8988T (cell line): ENCODE measurements around the gene UBE2L6.
"Not testable (repeated sequence)": the region's sequence is repeated elsewhere in the genome, so short reads cannot be mapped to it uniquely, and the experiment has no call there.

ENCODE experiments used
- DNase-seq: peaks from one replicate; pipeline ENCODE4 v3.0.0; 2011

UBE2L6 gene

DNA sequence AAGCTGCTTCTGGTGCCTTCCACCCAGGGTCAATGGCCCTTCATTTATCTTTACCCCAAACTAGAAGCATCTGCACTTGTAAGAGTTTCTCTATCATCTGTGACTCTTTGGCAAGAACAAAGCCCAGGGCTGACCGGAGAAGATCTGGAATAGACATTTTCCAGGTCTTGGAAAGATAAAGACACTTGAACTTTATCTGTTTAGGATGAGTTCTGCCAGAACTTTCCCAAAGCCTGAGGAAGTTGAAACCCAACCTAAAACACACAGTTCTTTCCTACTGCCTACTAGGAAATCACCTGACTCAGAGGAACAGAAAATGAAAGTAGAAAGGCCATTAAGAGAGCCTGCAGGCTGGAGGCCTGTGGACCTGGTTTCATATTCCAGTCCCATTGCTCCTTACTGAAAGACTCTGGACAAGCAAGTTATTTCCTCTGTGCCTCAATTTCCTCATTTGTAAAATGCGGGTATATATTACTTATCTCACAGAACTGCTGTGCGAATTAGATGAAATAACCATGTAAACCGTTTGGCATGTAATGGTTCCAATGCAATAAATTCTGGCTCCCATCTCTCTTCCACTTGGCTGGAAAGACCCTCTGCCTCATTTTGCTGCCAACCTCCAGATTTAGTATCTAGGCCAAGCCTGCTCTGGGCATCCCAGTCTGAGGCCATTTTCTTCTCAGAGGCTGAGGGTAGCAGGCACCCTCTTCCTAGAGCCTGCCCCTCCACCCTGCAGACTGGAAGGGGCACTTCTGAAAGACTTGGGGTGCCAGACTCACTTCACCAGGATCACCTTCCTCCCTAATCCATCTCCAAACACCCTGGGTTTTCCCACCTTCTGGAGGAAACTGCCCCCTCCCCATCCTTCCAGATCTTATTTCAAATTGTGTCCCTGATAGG lies 1.2 kb downstream of the UBE2L6 start:
- DNase-seq = no peak

DNA sequence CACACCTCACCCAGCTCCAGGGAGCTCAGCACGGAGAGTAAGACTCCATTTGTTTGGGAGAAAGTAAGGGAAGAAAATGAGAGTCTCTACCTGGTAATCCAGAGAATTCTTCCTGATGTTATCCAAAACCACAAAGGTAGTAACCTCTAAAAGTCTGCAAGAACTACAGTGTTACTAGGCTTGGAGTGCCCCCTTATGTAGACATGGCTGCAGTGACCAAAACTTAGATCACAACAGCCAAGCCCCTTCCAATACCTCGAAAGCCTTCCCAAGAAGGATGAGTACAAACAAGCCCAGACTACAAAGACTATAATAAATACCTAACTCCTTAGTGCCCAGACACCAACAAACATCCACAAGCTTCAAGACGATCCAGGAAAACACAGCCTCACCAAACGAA lies 4.9 kb downstream of the UBE2L6 start:
- DNase-seq = no peak

DNA sequence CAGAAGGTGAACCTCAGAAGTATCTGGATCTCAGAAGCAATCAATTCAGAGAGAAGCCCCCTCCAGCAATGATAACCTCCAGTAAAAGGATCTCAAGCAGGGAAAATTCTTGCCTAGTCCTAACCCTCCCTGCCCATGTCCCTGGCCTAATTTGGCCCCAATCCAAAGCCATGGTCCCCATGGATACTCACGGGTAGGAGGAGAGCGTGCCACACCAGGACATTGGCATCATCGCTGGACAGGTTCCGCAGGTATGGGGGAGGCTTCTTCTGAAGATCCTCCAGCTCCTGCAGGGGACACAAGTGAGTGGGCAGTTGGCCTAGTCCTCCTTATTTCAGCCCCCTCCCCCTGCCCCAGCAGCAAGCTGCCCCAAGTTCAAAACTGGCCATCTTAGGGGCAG lies 7.3 kb downstream of the UBE2L6 start:
- DNase-seq = no peak

DNA sequence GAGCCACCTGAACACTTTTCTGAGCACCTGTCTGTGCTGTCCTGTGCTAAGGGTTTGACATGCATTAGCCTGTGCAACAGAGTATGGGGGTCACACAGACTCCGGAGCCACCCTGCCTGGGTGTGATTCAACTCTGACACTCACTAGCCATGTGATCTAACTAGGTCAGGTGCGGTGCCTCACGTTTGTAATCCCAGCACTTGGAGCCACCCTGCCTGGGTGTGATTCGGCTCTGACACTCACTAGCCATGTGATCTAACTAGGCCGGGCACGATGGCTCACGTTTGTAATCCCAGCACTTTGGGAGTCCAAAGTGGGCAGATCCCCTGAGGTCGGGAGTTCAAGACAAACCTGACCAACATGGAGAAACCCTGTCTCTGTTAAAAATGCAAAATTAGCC lies 11.4 kb downstream of the UBE2L6 start:
- no peak for DNase-seq

DNA sequence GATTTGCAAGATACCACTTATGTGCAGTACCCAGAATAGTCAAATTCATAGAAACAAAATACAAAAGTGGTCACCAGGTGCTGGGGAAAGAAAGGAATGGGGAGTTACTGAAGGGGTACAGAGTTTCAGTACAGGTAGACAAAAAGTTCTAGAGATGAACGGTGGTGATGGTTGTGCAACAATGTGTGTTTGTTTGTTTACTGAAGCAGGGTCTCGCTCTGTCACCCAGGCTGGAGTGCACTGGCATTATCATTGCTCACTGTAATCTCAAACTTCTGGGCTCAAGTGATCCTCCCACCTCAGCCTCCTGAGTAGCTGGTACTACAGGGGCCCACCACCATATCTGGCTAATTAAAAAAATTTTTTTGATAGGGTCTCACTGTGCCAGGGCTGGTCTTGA lies 12.1 kb downstream of the UBE2L6 start:
- no peak for DNase-seq

DNA sequence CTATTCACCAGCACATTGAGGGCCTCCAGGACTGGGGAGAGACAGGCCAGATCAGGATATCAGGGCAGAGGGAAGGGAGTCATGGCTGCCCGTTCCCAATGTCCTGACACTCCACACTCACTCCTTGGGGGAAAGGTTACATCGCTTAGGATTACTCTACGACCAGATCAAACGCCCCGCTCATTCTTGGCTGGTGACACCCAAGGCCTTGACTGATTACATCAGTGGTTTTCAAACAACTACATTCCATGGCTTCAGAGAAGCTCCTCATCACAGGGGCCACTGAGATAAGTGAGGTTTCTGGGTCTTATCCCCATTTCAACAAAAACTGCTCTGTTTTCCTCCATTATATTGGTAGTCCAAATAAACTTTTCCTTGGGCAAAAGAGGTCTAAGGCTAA lies 15.0 kb downstream of the UBE2L6 start:
- no peak for DNase-seq

DNA sequence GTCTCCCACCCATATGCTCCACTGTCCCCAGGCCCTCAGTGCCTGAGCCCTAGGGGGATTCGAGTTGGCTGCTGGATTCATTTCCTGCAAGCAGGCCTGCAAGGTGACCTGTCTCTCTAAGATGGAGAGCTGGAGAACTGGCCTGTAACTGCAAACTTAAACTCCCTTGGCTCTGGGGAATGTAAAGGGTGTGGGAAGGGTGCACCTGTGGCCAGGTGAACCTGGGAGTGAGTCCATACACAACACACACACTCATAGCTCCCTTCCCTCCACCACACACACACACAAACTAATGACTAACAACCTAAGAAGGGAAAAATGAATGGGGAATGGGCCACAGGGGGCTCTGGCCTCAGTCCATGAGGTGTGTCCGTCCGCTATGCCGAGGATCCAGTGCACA lies 15.5 kb downstream of the UBE2L6 start:
- no peak for DNase-seq

DNA sequence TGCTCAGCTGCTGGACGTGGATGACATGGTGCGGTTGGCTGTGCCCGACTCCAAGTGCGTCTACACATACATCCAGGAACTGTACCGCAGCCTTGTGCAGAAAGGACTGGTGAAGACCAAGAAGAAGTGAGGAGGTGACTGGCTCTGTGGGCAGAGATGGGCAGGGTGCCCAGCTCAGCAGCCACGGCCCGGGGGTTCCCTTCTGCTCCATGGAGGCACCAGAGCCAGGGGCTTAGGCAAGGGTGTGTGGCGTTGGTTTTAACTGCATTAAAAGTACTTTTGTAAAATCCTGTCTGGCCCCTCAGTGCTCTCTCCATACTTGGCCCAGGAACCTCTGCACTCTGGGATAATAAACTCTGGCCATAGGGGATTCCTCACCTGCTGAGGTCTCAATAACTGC lies 17.5 kb downstream of the UBE2L6 start:
- DNase-seq = no peak

DNA sequence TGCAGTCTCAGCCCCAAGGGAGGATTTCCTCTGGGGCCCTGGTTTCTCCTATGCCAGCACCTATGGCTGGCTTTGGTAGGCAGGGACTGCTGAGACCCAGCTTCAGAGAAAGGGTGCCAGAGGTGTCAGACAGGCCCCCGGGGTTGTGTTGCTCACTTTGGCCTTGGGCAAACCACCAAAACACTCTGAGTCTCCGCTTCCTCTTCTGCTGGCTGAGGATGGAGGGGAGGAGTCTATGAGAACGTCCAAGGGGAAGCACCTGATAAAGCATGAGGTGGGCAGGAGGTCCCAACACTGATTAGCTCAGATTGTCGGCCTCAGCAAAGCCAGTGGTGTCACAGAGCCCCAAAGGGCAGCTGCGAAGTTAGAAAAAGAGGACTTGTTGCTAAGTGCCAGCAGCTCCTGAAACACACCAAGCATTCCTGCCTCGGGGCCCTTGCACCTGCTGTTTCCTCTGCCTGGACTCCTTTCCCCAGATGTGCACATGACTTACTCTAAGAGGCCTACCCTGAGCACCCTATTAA lies 19.6 kb downstream of the UBE2L6 start:
- no peak for DNase-seq

DNA sequence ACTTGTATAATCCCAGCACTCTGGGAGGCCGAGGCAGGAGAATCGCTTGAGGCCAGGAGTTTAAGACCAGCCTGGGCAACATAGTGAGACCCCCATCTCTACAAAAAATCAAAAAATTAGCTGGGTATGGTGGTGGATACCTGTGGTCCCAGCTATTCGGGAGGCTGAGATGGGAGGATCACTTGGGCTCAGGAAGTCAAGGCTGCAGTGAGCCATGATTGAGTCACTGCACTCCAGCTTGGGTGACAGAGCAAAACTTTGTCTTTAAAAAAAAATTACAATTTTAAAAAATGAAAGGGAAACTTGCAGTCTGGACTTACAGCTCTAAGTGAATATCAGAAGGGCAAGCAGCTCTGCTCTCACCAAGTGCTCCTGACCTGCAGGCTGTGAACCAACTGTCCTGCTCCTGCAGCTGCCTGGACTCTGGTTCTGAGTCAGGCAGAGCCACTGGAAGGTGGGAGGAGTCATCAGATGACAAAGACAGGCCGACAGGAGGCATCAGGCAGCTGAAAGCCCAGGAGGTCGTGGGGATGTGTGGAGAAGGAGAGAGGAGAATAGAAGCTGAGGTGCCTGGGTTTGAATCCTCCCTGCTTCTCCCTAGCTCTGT lies 20.5 kb downstream of the UBE2L6 start:
- DNase-seq = peak; percentile 80

DNA sequence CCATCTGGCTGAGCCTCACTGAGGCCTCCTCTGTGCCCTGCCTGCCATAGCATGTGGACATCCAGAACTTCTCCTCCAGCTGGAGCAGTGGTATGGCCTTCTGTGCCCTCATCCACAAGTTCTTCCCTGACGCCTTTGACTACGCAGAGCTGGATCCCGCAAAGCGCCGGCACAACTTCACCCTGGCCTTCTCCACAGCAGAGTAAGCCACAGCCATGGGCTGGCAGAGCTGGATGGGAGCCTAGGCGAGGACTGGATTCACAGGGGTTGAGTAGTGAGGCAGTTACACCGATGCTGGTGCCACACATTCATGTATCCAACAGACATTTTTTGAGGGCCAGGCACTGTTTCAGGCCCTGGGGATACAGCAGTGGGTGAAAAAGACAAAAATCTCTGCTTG lies 21.0 kb downstream of the UBE2L6 start:
- DNase-seq = no peak

DNA sequence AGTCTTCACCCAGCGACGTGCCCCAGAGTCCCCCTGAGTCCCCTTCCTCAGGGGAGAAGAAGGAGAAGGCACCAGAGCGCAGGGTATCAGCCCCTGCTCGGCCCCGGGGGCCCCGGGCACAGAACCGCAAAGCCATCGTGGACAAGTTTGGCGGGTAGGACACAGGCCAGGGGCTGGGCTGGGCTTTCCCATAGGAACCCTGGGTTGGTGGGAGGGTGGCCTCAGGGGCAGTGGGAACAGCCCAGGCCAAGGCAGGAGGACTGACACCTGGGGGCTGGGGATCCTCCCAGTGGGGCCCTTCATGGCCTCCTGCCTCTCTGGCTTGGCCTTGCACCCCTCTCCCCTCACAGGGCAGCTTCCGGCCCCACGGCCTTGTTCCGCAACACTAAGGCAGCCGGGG lies 21.6 kb downstream of the UBE2L6 start:
- DNase-seq = no peak

DNA sequence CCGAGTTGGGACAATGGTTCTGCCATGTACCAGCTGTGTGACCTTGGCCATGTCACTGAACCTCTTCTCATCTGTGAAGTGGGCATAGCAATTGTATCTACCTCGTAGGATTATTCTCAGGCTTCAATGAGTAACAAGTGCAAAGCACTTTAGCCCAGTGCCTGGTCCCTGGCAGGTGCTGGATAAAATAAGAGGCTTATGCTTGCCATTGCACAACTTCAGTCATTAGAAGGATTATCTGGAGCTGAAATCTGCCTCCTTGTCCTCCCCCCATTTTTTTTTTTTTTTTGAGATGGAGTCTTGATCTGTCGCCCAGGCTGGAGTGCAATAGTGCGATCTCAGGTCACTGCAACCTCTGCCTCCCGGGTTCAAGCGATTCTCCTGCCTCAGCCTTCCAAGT lies 22.9 kb downstream of the UBE2L6 start:
- no peak for DNase-seq

DNA sequence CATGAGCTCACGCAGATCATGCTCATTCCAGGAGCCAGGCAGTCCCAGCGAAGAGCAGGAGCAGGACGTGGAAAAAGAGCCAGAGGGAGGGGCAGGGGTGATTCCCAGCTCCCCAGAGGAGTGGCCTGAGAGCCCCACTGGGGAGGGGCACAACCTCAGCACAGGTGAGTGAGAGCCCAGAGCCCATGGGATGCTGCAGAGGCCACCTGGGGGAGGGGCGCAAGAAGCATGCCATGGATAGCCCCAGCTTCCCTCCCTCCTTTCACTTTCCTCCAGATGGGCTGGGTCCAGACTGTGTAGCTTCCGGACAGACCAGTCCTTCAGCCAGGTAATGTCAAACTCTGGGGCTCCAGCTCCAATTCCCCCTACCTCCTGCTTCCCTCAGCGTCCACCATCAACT lies 23.9 kb downstream of the UBE2L6 start:
- no peak for DNase-seq

DNA sequence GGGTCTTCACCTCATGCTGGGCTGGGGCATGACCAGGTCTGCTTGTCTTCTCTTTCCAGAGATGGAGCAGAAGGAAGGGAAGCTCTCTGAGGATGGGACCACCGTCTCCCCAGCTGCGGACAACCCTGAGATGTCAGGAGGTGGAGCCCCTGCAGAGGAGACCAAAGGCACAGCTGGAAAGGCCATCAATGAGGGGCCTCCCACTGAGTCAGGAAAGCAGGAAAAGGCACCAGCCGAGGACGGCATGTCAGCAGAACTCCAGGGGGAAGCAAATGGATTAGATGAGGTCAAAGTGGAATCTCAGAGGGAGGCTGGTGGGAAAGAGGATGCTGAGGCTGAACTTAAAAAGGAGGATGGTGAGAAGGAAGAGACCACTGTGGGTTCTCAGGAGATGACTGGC lies 24.9 kb downstream of the UBE2L6 start:
- DNase-seq = no peak

DNA sequence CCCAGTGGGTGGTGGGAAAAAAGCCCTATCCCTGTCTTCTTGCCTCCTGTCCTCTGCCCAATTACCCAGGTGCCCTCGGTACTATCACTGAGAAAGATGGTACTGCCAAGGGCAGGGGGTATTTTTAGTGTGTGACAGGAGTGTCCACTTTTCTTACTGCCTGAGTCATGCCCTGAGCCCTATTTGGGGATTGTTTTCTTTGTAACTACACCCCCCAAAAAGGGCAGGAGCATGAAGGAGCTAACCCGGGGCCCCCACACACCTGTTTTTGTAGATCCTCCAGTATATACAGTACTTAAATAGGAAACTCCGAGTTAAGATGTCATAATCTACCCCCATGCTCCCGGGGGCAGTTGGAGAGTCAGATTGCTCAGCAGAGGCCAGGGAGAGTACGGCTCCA lies 26.3 kb downstream of the UBE2L6 start:
- no peak for DNase-seq

DNA sequence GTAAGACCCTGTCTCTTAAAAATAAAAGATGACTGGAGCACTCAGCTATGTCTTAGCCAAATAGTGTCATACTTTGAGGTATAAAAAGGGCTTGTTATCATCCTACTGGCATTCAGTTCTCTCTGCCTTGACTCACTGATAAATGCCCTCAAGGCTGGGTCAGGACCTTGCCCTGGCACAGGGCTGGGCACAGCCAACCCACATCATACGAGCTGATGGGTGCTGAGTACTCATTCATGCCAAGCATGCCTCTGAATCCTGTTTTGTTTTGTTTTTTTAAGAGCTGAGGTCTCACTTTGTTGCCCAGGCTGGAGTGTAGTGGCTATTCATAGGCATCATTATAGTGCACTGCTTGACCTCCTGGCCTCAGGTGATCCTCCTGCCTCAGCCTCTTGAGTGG lies 28.1 kb downstream of the UBE2L6 start:
- DNase-seq = no peak

DNA sequence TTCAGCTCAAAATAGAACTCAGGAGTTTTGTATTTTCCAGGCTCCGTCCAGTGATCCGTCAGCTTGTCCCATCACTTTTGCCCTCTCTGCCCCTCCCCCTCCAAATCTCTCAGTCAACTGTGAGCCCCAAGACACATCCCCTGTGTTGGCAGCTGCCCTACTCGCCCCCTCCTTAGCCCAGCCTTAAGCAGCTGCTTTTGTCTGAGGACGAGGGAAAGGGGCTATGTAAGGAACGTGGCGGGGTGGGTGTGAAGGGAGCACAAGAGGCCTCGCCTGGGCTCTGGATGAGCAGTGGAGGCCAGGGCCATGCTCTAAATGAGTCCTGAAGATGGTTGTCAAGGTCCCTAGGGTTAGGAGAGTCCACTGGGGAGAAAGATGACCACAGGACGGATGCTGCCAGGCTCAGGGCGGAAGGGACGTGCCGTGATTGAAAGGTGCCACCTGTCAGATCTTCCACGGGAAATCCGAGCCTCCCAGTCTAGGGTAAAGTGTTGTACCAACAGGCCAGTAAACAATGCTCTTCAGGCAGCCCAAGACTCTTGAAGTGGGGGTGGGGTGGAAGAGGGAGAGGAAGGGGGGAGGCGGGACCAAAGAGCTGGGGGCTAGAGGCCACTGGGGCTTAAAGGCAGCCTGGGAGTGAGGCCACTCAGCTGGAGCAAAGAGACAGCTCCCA lies 30.4 kb downstream of the UBE2L6 start, which contains the start of gene SMTNL1:
SMTNL1 (plus strand) TSS at position 649 of the 673 bp plus-strand sequence. CDS start 5,048 bp downstream, outside the sequence.
- DNase-seq = no peak

DNA sequence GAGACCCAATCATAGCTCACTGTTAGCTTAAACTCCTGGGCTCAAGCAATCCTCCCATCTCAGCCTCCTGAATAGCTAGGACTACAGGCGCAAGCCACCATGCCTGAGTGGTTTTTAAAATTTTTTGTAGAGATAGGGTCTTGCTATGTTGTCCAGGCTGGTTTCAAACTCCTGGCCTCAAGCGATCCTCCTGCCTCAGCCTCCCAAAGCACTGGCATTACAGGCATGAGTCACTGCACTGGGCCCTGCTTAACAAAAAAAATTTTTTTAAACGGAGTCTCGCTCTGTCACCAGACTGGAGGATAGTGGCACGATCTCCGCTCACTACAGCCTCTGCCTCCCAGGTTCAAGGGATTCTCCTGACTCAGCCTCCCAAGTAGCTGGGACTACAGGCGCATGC lies 33.0 kb downstream of the UBE2L6 start:
- DNase-seq = not testable (repeated sequence)

DNA sequence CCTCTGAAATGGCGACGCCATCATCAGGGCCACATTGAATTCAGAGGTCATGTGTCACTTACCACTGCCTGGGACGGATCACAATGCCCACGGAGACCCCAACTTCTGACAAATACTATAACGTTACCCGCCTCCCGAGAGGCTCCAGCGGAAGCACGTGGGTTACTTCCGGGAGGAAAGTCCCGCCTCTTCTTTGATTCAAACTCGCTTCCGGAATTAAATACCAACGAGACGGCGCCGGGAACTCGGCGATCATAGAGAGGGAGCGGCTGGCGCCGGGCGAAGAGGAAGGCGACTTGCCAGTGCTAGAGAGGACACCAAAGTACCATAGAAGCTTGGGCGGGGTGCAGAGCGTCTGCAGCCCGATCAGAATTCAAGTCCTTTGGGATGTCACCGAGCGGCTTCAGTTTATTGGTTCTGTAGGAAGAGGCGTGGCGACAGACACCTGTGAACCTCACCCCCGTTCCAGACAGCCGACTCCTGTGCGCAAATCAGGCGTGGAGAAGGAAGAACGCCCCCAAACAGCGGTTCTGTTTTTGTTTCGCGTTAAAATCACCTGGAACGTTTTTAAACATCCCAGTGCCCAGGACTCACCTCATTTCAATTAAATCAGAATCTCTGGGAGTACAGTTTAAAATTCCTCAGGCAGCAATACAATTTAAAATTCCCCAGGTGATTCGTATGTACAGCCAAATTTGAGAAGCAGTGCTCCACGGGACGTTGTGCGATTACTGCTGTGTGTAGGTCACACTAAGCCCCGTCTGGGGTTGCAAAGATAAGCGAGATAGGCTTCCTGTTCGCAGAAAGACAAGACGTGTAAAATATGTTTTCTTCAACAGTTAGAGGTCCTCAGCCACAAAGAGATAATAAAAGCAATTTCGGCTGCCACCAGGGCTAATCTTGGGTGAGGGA lies 36.6 kb downstream of the UBE2L6 start, which contains the start of gene TIMM10:
TIMM10 (minus strand) TSS at position 159 of the 912 bp plus-strand sequence. CDS start 565 bp downstream, outside the sequence.
- DNase-seq = peak; percentile 90

DNA sequence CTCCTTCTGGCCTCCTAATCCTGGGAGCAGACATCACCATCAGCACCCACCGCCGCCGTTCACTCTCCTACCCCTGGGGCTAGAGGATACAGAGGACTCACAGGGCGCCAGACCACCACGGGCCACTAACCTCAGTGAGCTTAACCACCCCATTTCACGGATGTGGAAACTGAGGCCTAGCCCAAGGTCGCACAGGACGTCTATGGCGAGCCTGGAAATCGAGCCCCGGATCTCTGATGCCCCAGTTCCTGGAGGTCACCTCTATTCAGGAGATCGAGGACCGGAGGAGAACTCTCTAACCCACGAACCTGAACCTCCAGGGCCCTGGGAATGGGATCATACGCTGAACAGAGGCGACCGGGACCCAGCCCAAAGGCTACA lies 37.3 kb downstream of the UBE2L6 start:
- no peak for DNase-seq

DNA sequence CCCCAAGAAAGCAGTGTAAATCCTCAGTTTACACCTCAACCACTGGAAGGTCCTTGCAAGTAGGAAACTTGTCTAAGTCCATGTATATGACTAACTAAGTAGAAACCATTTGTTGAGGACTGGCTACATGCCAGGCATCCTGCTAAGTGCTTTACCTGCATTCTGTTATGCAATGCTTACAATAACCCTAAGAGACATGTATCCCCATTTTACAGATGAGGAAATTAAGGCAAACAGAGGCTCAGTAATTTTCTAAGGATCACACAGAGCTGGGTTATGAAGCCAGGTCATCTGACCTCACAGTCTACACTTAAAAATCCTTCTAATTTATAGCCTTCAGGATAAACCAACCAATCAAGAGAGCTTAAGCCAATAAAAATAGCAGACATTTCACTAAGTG lies 38.5 kb downstream of the UBE2L6 start:
- DNase-seq = no peak
